ENCODE measurements around the gene DDX17. TPM values are rescaled to one million over a fixed set of nuclear protein-coding genes. Genes with fewer than 3 reads are reported as not detected.

DDX17 gene
- 1,768 and 1,800 TPM in 2 replicates for total RNA-seq (2013; cell fraction: nucleolus; rRNA removed)
- total RNA-seq (2014; rRNA removed) (377 and 419 TPM in 2 replicates), total RNA-seq (2014; rRNA removed; fragmentation: Illumina TruSeq; extraction: Trizol) (223 and 233 TPM in 2 replicates), total RNA-seq (2021) (340 and 342 TPM in 2 replicates), polyA plus RNA-seq (2011; rRNA removed) (778 and 793 TPM in 2 replicates), polyA plus RNA-seq (2014; fragmentation: Illumina TruSeq; extraction: Trizol) (310 and 395 TPM in 2 replicates), polyA plus RNA-seq (2014; fragmentation: Nextera tagmentation; extraction: Ambion mirVana) (10 to 100 TPM; 47.1 to 91.4 TPM), polyA plus RNA-seq (2014; rRNA removed) (430 and 457 TPM in 2 replicates), polyA plus RNA-seq (2016; fragmentation: Nextera tagmentation; extraction: Ambion mirVana) (10 to 100 TPM; 25.2 to 30.9 TPM), polyA minus RNA-seq (2011; rRNA and poly(A)+ RNA removed) (499 and 606 TPM in 2 replicates), Bru-seq, nascent RNA (percentile 99 among the genes with signal in this experiment), BruChase-seq, experiment 1, labeled RNA remaining after a 6-hour chase (percentile 100 among the genes with signal in this experiment), BruChase-seq, experiment 2, labeled RNA remaining after a 2-hour chase (percentile 100 among the genes with signal in this experiment)
- polyA plus RNA-seq (2011; ENCODE audit: low read depth) = 163 TPM
- polyA plus RNA-seq (2011; cell fraction: cytosol; rRNA removed) = 427 and 428 TPM in 2 replicates
- 1,697 and 1,958 TPM in 2 replicates for polyA plus RNA-seq (2011; cell fraction: nucleus; rRNA removed)
- 206 and 224 TPM in 2 replicates for polyA plus RNA-seq (2012)
- 150 and 173 TPM in 2 replicates for polyA minus RNA-seq (2011; cell fraction: cytosol; rRNA and poly(A)+ RNA removed)
- 520 and 693 TPM in 2 replicates for polyA minus RNA-seq (2011; cell fraction: nucleus; rRNA and poly(A)+ RNA removed)
- long read RNA-seq, experiment 1, full-length matches to known transcripts = 5 of 20 reads
- long read RNA-seq, experiment 1, partial matches to known transcripts = 3 of 20 reads
- long read RNA-seq, experiment 1, other reads (novel, unspliced or antisense) = 12 of 20 reads
- long read RNA-seq, experiment 2, full-length matches to known transcripts = 3 of 222 reads
- long read RNA-seq, experiment 2, partial matches to known transcripts = 86 of 222 reads
- long read RNA-seq, experiment 2, other reads (novel, unspliced or antisense) = 133 of 222 reads

GRCh38 chr22:38506118-38506962 is at the start of gene DDX17:
Gene DDX17, minus strand, starts transcription at chr22:38506311.
- ChIA-PET SMC1A (ENCODE audit: uncharacterized antibody, unreplicated experiment) (interaction anchor here (1.1 kb wide), 1 partner anchor 10 kb away, joined by 3 read pairs; no protein-coding TSS in a partner anchor), CTCF (interaction anchor here (1.0 to 1.6 kb wide), 2 partner anchors 66 to 454 kb away, joined by 4 read pairs; no protein-coding TSS in a partner anchor), RAD21 (ENCODE audit: unreplicated experiment) (no interaction called here), POLR2A (no interaction called here)
- in situ Hi-C loops (cut with MboI) = no loop called here
- Histone ChIP-seq H3K9ac (ENCODE audit: control insufficient read depth, insufficient read depth, low read length) (peak within 1 kb of the TSS; percentile 100), H3K4me1 (ENCODE audit: control insufficient read depth, insufficient read depth, low read length) (no peaks in the 10 kb centered on the region; the same call in none of the 2 replicates), H3K27me3 (replicated peaks in 1 of 2; ENCODE audit: control insufficient read depth in 2 of 2, insufficient read depth in 2 of 2, low read length in 1 of 2) (no peaks in the 10 kb centered on the region), H3K4me3 (peak within 1 kb of the TSS; percentile 96), H3K9me3 (replicated peaks; ENCODE audit: control insufficient read depth, insufficient read depth, low read length) (no peaks in the 10 kb centered on the region), H3K79me2 (ENCODE audit: control insufficient read depth, insufficient read depth, low read length) (peaks cover 48% of the 10 kb centered on the region), H3K4me2 (ENCODE audit: control insufficient read depth, insufficient read depth) (peak within 1 kb of the TSS; percentile 88), H3K36me3 (ENCODE audit: control insufficient read depth in 2 of 2, insufficient read depth in 2 of 2, low read length in 1 of 2) (peaks cover 0 to 20% of the 10 kb centered on the region in 2 experiments; a peak in 3 of 4 replicates), H2AFZ (ENCODE audit: control insufficient read depth, low read depth, low read length) (peak within 1 kb of the TSS; percentile 74), H3K27ac (ENCODE audit: control insufficient read depth, insufficient read depth) (peak within 1 kb of the TSS; percentile 86), H4K20me1 (ENCODE audit: control insufficient read depth, insufficient read depth) (0 out of 2 replicates have a peak, but pooled peaks cover 3% of the 10 kb centered on the region)
- FAIRE-seq = peak; percentile 96
- TSS peak; percentile 97 for BruUV-seq (replicated peaks)
- WGBS (ENCODE audit: insufficient coverage, insufficient replicate concordance, low lambda C conversion rate, missing lambda C conversion rate) = 1% methylated on average over 74 of the region's 83 CpGs
- peak; percentile 84 for ATAC-seq
- peak; percentile 92 for DNase-seq (ENCODE audit: low read depth, low spot score)
- intact Hi-C loops (cut with micrococcal nuclease; ENCODE audit: unreplicated experiment) = loop anchor here (10.0 kb wide), 1 partner anchor 198 kb away; the partner anchor contains the start of genes GTPBP1 and JOSD1
- TF ChIP-seq RUNX3 (IDR thresholded peaks at IDR 0.05; ENCODE audit: low read length) (peak; percentile 64), PAX8 (IDR thresholded peaks at IDR 0.05) (peak; percentile 94), IKZF1 (conservative IDR thresholded peaks at IDR 0.05) (0 out of 2 replicates have a peak, but pooled peaks have one; percentile 48), ZBTB33 (IDR thresholded peaks at IDR 0.05) (peak; percentile 76; the same call in 1 of the 2 replicates), ZNF687 (IDR thresholded peaks at IDR 0.05) (peak; percentile 89), MTA2 (IDR thresholded peaks at IDR 0.05; ENCODE audit: low read depth) (no peak), ZNF217 (IDR thresholded peaks at IDR 0.05) (peak; percentile 99), DPF2 (IDR thresholded peaks at IDR 0.05) (peak; percentile 70; the same call in 1 of the 2 replicates), CREM (IDR thresholded peaks at IDR 0.05; ENCODE audit: low read depth) (peak; percentile 43; the same call in 1 of the 2 replicates), POLR2AphosphoS2 (IDR thresholded peaks at IDR 0.05; ENCODE audit: low read depth, low read length) (0 out of 2 replicates have a peak, but pooled peaks have one; percentile 57)
